NB4 (cell line): ENCODE data around the gene PSTK.

ENCODE experiments used
- DNase-seq: peaks from one replicate; pipeline ENCODE4 v3.0.0; 2010; ENCODE audit warnings: low read depth
- H3K4me3 ChIP-seq: one replicate; pipeline ENCODE4 v1.5.1; 2011; ENCODE audit warnings: mild to moderate bottlenecking, low read depth, low read length, moderate library complexity
- MYC ChIP-seq: IDR thresholded peaks from 2 replicates; pipeline ENCODE4 v1.6.1; 2011; ENCODE audit warnings: low read depth, low read length
- POLR2A ChIP-seq: IDR thresholded peaks from 2 replicates; pipeline ENCODE4 v1.6.1; 2011; ENCODE audit warnings: mild to moderate bottlenecking; ENCODE audit not compliant: insufficient read length; ENCODE audit errors: extremely low read depth
- TF ChIP-seq, protein P1 (sequence below): IDR thresholded peaks from 2 replicates; pipeline ENCODE4 v1.6.1; 2011; ENCODE audit warnings: low read depth, low read length
- TF ChIP-seq, protein P2 (sequence below): IDR thresholded peaks from one replicate; pipeline ENCODE4 v1.5.1; 2012; ENCODE audit warnings: low read depth, low read length

PSTK gene

DNA sequence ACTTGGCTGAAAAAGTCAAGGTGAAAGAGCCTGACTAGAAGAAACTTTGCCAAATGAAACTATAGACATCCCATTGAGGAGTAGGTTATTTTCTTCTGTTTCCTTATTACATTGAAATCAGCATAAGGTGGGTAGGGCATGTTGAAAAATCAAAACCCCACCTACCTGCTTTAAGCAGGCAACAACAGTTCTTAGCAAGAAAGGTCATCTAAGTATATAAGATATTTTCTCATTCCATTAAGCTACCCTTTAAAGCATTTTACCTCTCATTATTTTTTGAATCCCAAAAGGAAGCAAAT, 59.4 kb downstream of the PSTK start:
- TF ChIP-seq, protein P1, sequence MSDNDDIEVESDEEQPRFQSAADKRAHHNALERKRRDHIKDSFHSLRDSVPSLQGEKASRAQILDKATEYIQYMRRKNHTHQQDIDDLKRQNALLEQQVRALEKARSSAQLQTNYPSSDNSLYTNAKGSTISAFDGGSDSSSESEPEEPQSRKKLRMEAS = no peak
- TF ChIP-seq, protein P2, sequence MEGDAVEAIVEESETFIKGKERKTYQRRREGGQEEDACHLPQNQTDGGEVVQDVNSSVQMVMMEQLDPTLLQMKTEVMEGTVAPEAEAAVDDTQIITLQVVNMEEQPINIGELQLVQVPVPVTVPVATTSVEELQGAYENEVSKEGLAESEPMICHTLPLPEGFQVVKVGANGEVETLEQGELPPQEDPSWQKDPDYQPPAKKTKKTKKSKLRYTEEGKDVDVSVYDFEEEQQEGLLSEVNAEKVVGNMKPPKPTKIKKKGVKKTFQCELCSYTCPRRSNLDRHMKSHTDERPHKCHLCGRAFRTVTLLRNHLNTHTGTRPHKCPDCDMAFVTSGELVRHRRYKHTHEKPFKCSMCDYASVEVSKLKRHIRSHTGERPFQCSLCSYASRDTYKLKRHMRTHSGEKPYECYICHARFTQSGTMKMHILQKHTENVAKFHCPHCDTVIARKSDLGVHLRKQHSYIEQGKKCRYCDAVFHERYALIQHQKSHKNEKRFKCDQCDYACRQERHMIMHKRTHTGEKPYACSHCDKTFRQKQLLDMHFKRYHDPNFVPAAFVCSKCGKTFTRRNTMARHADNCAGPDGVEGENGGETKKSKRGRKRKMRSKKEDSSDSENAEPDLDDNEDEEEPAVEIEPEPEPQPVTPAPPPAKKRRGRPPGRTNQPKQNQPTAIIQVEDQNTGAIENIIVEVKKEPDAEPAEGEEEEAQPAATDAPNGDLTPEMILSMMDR = no peak
- TF ChIP-seq POLR2A (no peak), MYC (no peak)
- no peak for DNase-seq
- no peak overlapping the region for H3K4me3 ChIP-seq
